ENCODE results near the gene CD6. TPM values are rescaled to one million over a fixed set of nuclear protein-coding genes. Genes with fewer than 3 reads are reported as not detected.

Gene CD6
- total and polyA plus RNA-seq, 10 of the 15 experiments (the other 5 are each of a cell fraction or from before 2014, with no cell fraction given), result 0.37 to 17.6 (median 6.2) TPM

DNA sequence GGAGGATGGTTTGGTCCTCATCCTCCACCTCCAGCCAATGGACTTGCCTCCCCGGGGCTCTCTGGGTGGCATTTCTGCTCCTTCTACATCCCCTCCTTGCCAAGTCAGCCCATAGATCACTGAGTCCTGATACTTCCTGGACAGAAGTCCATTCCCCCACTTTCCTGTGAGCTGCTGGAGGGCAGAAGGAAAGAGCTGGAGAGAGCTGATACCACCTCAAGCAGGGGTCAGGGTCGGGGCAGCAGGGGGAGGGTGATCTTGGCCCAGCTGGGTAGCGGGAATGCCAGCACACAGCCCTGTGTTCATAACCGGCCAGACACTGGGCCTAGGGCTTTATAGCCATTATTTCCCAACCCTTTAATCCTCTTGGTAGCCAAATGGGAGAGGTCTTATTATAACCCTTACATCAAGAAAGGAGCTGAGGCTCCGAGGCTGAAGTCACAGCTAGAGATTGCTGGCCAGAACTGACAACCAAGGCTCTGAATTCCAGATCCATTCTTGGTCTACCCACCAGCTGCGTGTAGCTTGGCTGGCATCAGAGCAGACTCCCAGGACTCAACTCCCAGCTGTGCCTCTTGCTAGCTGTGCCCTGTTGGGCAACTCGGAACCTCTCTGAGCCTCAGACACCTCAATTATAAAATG, 39.9 kb downstream of the CD6 start:
- Histone ChIP-seq H3K4me2 (ENCODE audit: control insufficient read depth, insufficient read depth) (no peak overlapping the region), H3K36me3 (ENCODE audit: control insufficient read depth in 2 of 2, insufficient read depth in 2 of 2, low read length in 1 of 2) (no peaks in the 10 kb centered on the region), H3K79me2 (ENCODE audit: control insufficient read depth, insufficient read depth, low read length) (no peaks in the 10 kb centered on the region), H3K4me3 (no peak overlapping the region), H3K27me3 (replicated peaks in 1 of 2; ENCODE audit: control insufficient read depth in 2 of 2, insufficient read depth in 2 of 2, low read length in 1 of 2) (no peaks in the 10 kb centered on the region), H3K9ac (ENCODE audit: control insufficient read depth, insufficient read depth, low read length) (no peak overlapping the region), H3K9me3 (replicated peaks; ENCODE audit: control insufficient read depth, insufficient read depth, low read length) (no peaks in the 10 kb centered on the region), H3K4me1 (ENCODE audit: control insufficient read depth, insufficient read depth, low read length) (peaks cover 10% of the 10 kb centered on the region), H3K27ac (ENCODE audit: control insufficient read depth, insufficient read depth) (no peak overlapping the region), H4K20me1 (ENCODE audit: control insufficient read depth, insufficient read depth) (no peaks in the 10 kb centered on the region), H2AFZ (ENCODE audit: control insufficient read depth, low read depth, low read length) (no peak overlapping the region)
- BruUV-seq (replicated peaks), result no TSS peak
- ATAC-seq (no peak), FAIRE-seq (peak; percentile 23), DNase-seq (ENCODE audit: low read depth, low spot score) (no peak)
- ChIA-PET CTCF (interaction anchor here (0.9 to 1.0 kb wide), 2 partner anchors 12 to 53 kb away, joined by 3 read pairs; no protein-coding TSS in a partner anchor), SMC1A (ENCODE audit: uncharacterized antibody, unreplicated experiment) (interaction anchor here (0.6 to 1.2 kb wide), 2 partner anchors 13 to 128 kb away, joined by 3 read pairs; no protein-coding TSS in a partner anchor), POLR2A (no interaction called here), RAD21 (ENCODE audit: unreplicated experiment) (interaction anchor here (0.9 kb wide), 1 partner anchor 41 kb away, joined by 3 read pairs; no protein-coding TSS in a partner anchor)
- in situ Hi-C loops (cut with MboI) (no loop called here), intact Hi-C loops (cut with micrococcal nuclease; ENCODE audit: unreplicated experiment) (no loop called here)
- 50% methylated on average over 7 of the region's 7 CpGs for WGBS (ENCODE audit: insufficient coverage, insufficient replicate concordance, low lambda C conversion rate, missing lambda C conversion rate)
- TF ChIP-seq SP1 (IDR thresholded peaks at IDR 0.05; ENCODE audit: low read depth, low read length) (no peak), EZH2 (IDR thresholded peaks at IDR 0.05; ENCODE audit: borderline replicate concordance, control insufficient read depth, low read depth, low read length) (no peak), MEF2A (IDR thresholded peaks at IDR 0.05; ENCODE audit: insufficient read depth, low read depth, low read length) (no peak), NBN (IDR thresholded peaks at IDR 0.05) (no peak), POLR2A (IDR thresholded peaks at IDR 0.05; ENCODE audit: low read depth, low read length) (no peak), CBFB (IDR thresholded peaks at IDR 0.05; ENCODE audit: low read depth) (no peak), NFXL1 (IDR thresholded peaks at IDR 0.05; ENCODE audit: borderline replicate concordance) (no peak), SIX5 (IDR thresholded peaks at IDR 0.05; ENCODE audit: low read depth, low read length, severe bottlenecking) (no peak), TCF7 (IDR thresholded peaks at IDR 0.05; ENCODE audit: borderline replicate concordance) (no peak), GATAD2B (conservative IDR thresholded peaks at IDR 0.05; ENCODE audit: low read depth) (no peak), HDAC6 (IDR thresholded peaks at IDR 0.05; ENCODE audit: unreplicated experiment) (no peak), ZNF207 (IDR thresholded peaks at IDR 0.05; ENCODE audit: borderline replicate concordance) (no peak), STAT3 (IDR thresholded peaks at IDR 0.05; ENCODE audit: low read depth, low read length) (no peak), RBBP5 (conservative IDR thresholded peaks at IDR 0.05) (no peak), JUND (IDR thresholded peaks at IDR 0.05; ENCODE audit: low read depth, low read length) (no peak)
- TF ChIP-seq, protein P1, sequence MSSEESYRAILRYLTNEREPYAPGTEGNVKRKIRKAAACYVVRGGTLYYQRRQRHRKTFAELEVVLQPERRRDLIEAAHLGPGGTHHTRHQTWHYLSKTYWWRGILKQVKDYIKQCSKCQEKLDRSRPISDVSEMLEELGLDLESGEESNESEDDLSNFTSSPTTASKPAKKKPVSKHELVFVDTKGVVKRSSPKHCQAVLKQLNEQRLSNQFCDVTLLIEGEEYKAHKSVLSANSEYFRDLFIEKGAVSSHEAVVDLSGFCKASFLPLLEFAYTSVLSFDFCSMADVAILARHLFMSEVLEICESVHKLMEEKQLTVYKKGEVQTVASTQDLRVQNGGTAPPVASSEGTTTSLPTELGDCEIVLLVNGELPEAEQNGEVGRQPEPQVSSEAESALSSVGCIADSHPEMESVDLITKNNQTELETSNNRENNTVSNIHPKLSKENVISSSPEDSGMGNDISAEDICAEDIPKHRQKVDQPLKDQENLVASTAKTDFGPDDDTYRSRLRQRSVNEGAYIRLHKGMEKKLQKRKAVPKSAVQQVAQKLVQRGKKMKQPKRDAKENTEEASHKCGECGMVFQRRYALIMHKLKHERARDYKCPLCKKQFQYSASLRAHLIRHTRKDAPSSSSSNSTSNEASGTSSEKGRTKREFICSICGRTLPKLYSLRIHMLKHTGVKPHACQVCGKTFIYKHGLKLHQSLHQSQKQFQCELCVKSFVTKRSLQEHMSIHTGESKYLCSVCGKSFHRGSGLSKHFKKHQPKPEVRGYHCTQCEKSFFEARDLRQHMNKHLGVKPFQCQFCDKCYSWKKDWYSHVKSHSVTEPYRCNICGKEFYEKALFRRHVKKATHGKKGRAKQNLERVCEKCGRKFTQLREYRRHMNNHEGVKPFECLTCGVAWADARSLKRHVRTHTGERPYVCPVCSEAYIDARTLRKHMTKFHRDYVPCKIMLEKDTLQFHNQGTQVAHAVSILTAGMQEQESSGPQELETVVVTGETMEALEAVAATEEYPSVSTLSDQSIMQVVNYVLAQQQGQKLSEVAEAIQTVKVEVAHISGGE (CRISPR knock-in tag; IDR thresholded peaks at IDR 0.05), result no peak
- TF ChIP-seq, protein P2, sequence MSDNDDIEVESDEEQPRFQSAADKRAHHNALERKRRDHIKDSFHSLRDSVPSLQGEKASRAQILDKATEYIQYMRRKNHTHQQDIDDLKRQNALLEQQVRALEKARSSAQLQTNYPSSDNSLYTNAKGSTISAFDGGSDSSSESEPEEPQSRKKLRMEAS (IDR thresholded peaks at IDR 0.05; ENCODE audit: low read depth, low read length), result no peak
- TF ChIP-seq, protein P3, sequence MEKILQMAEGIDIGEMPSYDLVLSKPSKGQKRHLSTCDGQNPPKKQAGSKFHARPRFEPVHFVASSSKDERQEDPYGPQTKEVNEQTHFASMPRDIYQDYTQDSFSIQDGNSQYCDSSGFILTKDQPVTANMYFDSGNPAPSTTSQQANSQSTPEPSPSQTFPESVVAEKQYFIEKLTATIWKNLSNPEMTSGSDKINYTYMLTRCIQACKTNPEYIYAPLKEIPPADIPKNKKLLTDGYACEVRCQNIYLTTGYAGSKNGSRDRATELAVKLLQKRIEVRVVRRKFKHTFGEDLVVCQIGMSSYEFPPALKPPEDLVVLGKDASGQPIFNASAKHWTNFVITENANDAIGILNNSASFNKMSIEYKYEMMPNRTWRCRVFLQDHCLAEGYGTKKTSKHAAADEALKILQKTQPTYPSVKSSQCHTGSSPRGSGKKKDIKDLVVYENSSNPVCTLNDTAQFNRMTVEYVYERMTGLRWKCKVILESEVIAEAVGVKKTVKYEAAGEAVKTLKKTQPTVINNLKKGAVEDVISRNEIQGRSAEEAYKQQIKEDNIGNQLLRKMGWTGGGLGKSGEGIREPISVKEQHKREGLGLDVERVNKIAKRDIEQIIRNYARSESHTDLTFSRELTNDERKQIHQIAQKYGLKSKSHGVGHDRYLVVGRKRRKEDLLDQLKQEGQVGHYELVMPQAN (conservative IDR thresholded peaks at IDR 0.05), result no peak
